ENCODE measurements around the gene SEMA4D.
"Not testable (repeated sequence)": the region's sequence is repeated elsewhere in the genome, so short reads cannot be mapped to it uniquely, and the experiment has no call there.

Gene SEMA4D

GRCh38 chr9:89375191-89375760 lies 122.6 kb downstream of the SEMA4D start:
- DNase-seq: no peak
- Histone ChIP-seq H3K27ac (no peak overlapping the region), H3K4me3 (no peak overlapping the region), H3K36me3 (peaks cover 0 to 29% (median 14%) of the 10 kb centered on the region in 3 donors), H3K9me3 (no peaks in the 10 kb centered on the region), H3K27me3 (no peaks in the 10 kb centered on the region), H3K4me1 (no peaks in the 10 kb centered on the region)
- intact Hi-C loops (cut with DNase I; ENCODE audit: low total_unique reads): no loop called here
- no peak for TF ChIP-seq CTCF (IDR thresholded peaks at IDR 0.05)

- no peak for TF ChIP-seq CTCF (IDR thresholded peaks at IDR 0.05)
- no peak overlapping the region for H3K27ac ChIP-seq
- H3K27me3 ChIP-seq: no peaks in the 10 kb centered on the region
- no peak overlapping the region for H3K4me3 ChIP-seq
- H3K4me1 ChIP-seq: no peaks in the 10 kb centered on the region
- no peak for DNase-seq
- H3K9me3 ChIP-seq: no peaks in the 10 kb centered on the region
- H3K36me3 ChIP-seq: peaks cover 0 to 23% (median 12%) of the 10 kb centered on the region in 3 donors
- intact Hi-C loops (cut with DNase I; ENCODE audit: low total_unique reads): no loop called here
Measured at GRCh38 chr9:89374176-89374575, 123.7 kb downstream of the SEMA4D start.

- intact Hi-C loops (cut with DNase I; ENCODE audit: low total_unique reads): no loop called here
- no peak for DNase-seq
- no peak for TF ChIP-seq CTCF (IDR thresholded peaks at IDR 0.05)
- Histone ChIP-seq H3K9me3 (no peaks in the 10 kb centered on the region), H3K27me3 (no peaks in the 10 kb centered on the region), H3K27ac (no peak overlapping the region), H3K4me3 (no peak overlapping the region), H3K36me3 (peaks cover 0 to 13% (median 5%) of the 10 kb centered on the region in 3 donors), H3K4me1 (no peaks in the 10 kb centered on the region)
Measured at GRCh38 chr9:89372979-89373378, 124.9 kb downstream of the SEMA4D start.

- H3K9me3 ChIP-seq: no peaks in the 10 kb centered on the region
- no peak for TF ChIP-seq CTCF (IDR thresholded peaks at IDR 0.05)
- no peak for DNase-seq
- intact Hi-C loops (cut with DNase I; ENCODE audit: low total_unique reads): no loop called here
- no peak overlapping the region for H3K4me3 ChIP-seq
- H3K27me3 ChIP-seq: no peaks in the 10 kb centered on the region
- H3K27ac ChIP-seq: no peak overlapping the region
- H3K4me1 ChIP-seq: no peaks in the 10 kb centered on the region
- peaks cover 0 to 10% (median 5%) of the 10 kb centered on the region in 3 donors for H3K36me3 ChIP-seq
Measured at GRCh38 chr9:89372230-89372816, 125.6 kb downstream of the SEMA4D start.

- DNase-seq, H3K36me3 ChIP-seq, H3K4me3 ChIP-seq, H3K9me3 ChIP-seq, H3K27me3 ChIP-seq, H3K4me1 ChIP-seq, H3K27ac ChIP-seq: not testable (repeated sequence)
- intact Hi-C loops (cut with DNase I; ENCODE audit: low total_unique reads): loop anchor here (2.0 kb wide), 1 partner anchor 23 kb away; no protein-coding TSS in a partner anchor
Measured at GRCh38 chr9:89371791-89372190, 126.1 kb downstream of the SEMA4D start.

GRCh38 chr9:89370593-89370992 lies 127.3 kb downstream of the SEMA4D start:
- no peak overlapping the region for H3K27ac ChIP-seq
- H3K9me3 ChIP-seq: no peaks in the 10 kb centered on the region
- DNase-seq: no peak
- H3K4me1 ChIP-seq: no peaks in the 10 kb centered on the region
- no peak overlapping the region for H3K4me3 ChIP-seq
- no peaks in the 10 kb centered on the region for H3K36me3 ChIP-seq
- TF ChIP-seq CTCF (IDR thresholded peaks at IDR 0.05): no peak
- intact Hi-C loops (cut with DNase I; ENCODE audit: low total_unique reads): loop anchor here (2.0 kb wide), 1 partner anchor 24 kb away; no protein-coding TSS in a partner anchor
- H3K27me3 ChIP-seq: no peaks in the 10 kb centered on the region

Data from tibial artery (tissue), 4 donors.